HEK293T (cell line): ENCODE data around the gene P4HA2.

ENCODE experiments used
- CTCF ChIA-PET: fragments of 350-600 bp; formaldehyde crosslinking; extraction: SDS; loops from one replicate; lab custom pipeline; 2021; ENCODE audit warnings: antibody characterized with exemption, inconsistent platforms; lab: Yijun Ruan, JAX
- POLR2A ChIA-PET: fragments of 350-600 bp; formaldehyde crosslinking; extraction: SDS; loops from one replicate; lab custom pipeline; 2020; ENCODE audit warnings: antibody characterized with exemption, inconsistent platforms; lab: Yijun Ruan, JAX
- DNase-seq: peaks from one replicate; pipeline ENCODE4 v3.0.0; 2012; ENCODE audit warnings: mixed read lengths; ENCODE audit errors: extremely low spot score
- ARNT ChIP-seq: fragments of 450-650 bp; IDR thresholded peaks from 2 replicates; pipeline ENCODE4 v1.6.1; 2017; ENCODE audit warnings: mild to moderate bottlenecking
- BHLHE40 ChIP-seq: fragments of 450-650 bp; IDR thresholded peaks from 2 replicates; pipeline ENCODE4 v1.6.1; 2016; ENCODE audit warnings: mild to moderate bottlenecking, moderate library complexity, borderline replicate concordance
- CTBP1 ChIP-seq: fragments of 450-650 bp; IDR thresholded peaks from 2 replicates; pipeline ENCODE4 v1.6.1; 2016; ENCODE audit warnings: borderline replicate concordance
- ELF4 ChIP-seq: fragments of 450-650 bp; IDR thresholded peaks from 2 replicates; pipeline ENCODE4 v1.6.1; 2017; ENCODE audit warnings: antibody characterized with exemption
- FOXA1 ChIP-seq: fragments of 450-650 bp; IDR thresholded peaks from 2 replicates; pipeline ENCODE4 v1.6.1; 2016; ENCODE audit warnings: mild to moderate bottlenecking
- FOXK2 ChIP-seq: fragments of 450-650 bp; IDR thresholded peaks from 2 replicates; pipeline ENCODE4 v1.6.1; 2016; ENCODE audit warnings: mild to moderate bottlenecking
- FOXM1 ChIP-seq: fragments of 450-650 bp; IDR thresholded peaks from 2 replicates; pipeline ENCODE4 v1.6.1; 2017; ENCODE audit warnings: mild to moderate bottlenecking, borderline replicate concordance
- HDGF ChIP-seq: fragments of 450-650 bp; IDR thresholded peaks from 2 replicates; pipeline ENCODE4 v1.6.1; 2017; ENCODE audit warnings: antibody characterized with exemption, borderline replicate concordance
- L3MBTL2 ChIP-seq: fragments of 450-650 bp; conservative IDR thresholded peaks from 2 replicates; pipeline ENCODE4 v1.6.1; 2016; ENCODE audit warnings: mild to moderate bottlenecking
- LEF1 ChIP-seq: fragments of 450-650 bp; IDR thresholded peaks from 2 replicates; pipeline ENCODE4 v1.6.1; 2017; ENCODE audit warnings: mild to moderate bottlenecking, borderline replicate concordance
- NFRKB ChIP-seq: fragments of 450-650 bp; IDR thresholded peaks from 2 replicates; pipeline ENCODE4 v1.6.1; 2016; ENCODE audit warnings: mild to moderate bottlenecking, moderate library complexity
- PKNOX1 ChIP-seq: fragments of 450-650 bp; IDR thresholded peaks from 2 replicates; pipeline ENCODE4 v1.6.1; 2016
- SP1 ChIP-seq: fragments of 450-650 bp; IDR thresholded peaks from 2 replicates; pipeline ENCODE4 v1.6.1; 2017
- SUZ12 ChIP-seq: fragments of 450-650 bp; IDR thresholded peaks from 2 replicates; pipeline ENCODE4 v1.6.1; 2016; ENCODE audit warnings: mild to moderate bottlenecking
- TARDBP ChIP-seq: fragments of 450-650 bp; IDR thresholded peaks from 2 replicates; pipeline ENCODE4 v1.6.1; 2016
- ZNF384 ChIP-seq: fragments of 450-650 bp; IDR thresholded peaks from 2 replicates; pipeline ENCODE4 v1.6.1; 2016

Gene P4HA2

GRCh38 chr5:132190161-132190817 lies 37.4 kb downstream of the P4HA2 start:
- ChIA-PET CTCF (interaction anchor here (0.6 to 2.0 kb wide), 7 partner anchors 10 to 179 kb away, joined by 3 to 14 read pairs (median 4); partner anchors contain the start of genes P4HA2 and SLC22A5), POLR2A (interaction anchor here (1.0 kb wide), 1 partner anchor 104 kb away, joined by 4 read pairs; the partner anchor contains the start of gene SLC22A4)
- DNase-seq = peak; percentile 68
- TF ChIP-seq HDGF (no peak), SP1 (no peak), FOXM1 (no peak), FOXK2 (peak; percentile 23; the same call in 1 of the 2 replicates), BHLHE40 (no peak)

- DNase-seq = no peak
- no peak for TF ChIP-seq FOXA1
- ChIA-PET POLR2A (no interaction called here), CTCF (interaction anchor here (0.7 kb wide), 1 partner anchor 1528 kb away, joined by 3 read pairs; no protein-coding TSS in a partner anchor)
Observed at GRCh38 chr5:132184588-132184987, 43.1 kb downstream of the P4HA2 start.

GRCh38 chr5:132183723-132184122 lies 43.9 kb downstream of the P4HA2 start:
- DNase-seq = no peak
- ChIA-PET CTCF (interaction anchor here (0.7 kb wide), 1 partner anchor 1528 kb away, joined by 3 read pairs; no protein-coding TSS in a partner anchor), POLR2A (no interaction called here)
- TF ChIP-seq FOXK2 = no peak
- no peak for TF ChIP-seq SP1
- TF ChIP-seq LEF1 = no peak
- TF ChIP-seq HDGF = no peak
- no peak for TF ChIP-seq ELF4

- POLR2A ChIA-PET = no interaction called here
- CTCF ChIA-PET = no interaction called here
- no peak for TF ChIP-seq L3MBTL2
- no peak for TF ChIP-seq CTBP1
- no peak for TF ChIP-seq FOXK2
- TF ChIP-seq HDGF = no peak
- no peak for TF ChIP-seq FOXM1
- TF ChIP-seq ARNT = no peak
- no peak for TF ChIP-seq FOXA1
- no peak for TF ChIP-seq SUZ12
- TF ChIP-seq LEF1 = no peak
- TF ChIP-seq PKNOX1 = no peak
- no peak for TF ChIP-seq ZNF384
- TF ChIP-seq ELF4 = no peak
- no peak for TF ChIP-seq BHLHE40
- no peak for TF ChIP-seq NFRKB
- TF ChIP-seq SP1 = no peak
- TF ChIP-seq TARDBP = no peak
- no peak for DNase-seq
Observed at GRCh38 chr5:132182359-132183040, 45.2 kb downstream of the P4HA2 start.

GRCh38 chr5:132181011-132181629 lies 46.5 kb downstream of the P4HA2 start:
- TF ChIP-seq ARNT (no peak), NFRKB (no peak), SP1 (no peak), ZNF384 (no peak), BHLHE40 (no peak), LEF1 (no peak), FOXM1 (no peak), CTBP1 (no peak), PKNOX1 (no peak), SUZ12 (no peak), FOXK2 (no peak), ELF4 (no peak), HDGF (no peak), TARDBP (no peak)
- CTCF ChIA-PET = interaction anchor here (0.5 to 3.3 kb wide), 7 partner anchors 9 to 935 kb away, joined by 3 to 13 read pairs (median 5); no protein-coding TSS in a partner anchor
- POLR2A ChIA-PET = no interaction called here
- DNase-seq = no peak

GRCh38 chr5:132180134-132180745 lies 47.4 kb downstream of the P4HA2 start:
- DNase-seq = peak; percentile 62
- ChIA-PET CTCF (interaction anchor here (0.6 to 3.3 kb wide), 16 partner anchors 10 to 936 kb away, joined by 3 to 13 read pairs (median 4); no protein-coding TSS in a partner anchor), POLR2A (no interaction called here)
- no peak for TF ChIP-seq ARNT
- peak; percentile 93 for TF ChIP-seq ZNF384
